CD4-positive, alpha-beta memory T cell (primary cell): Measurements from ENCODE around the gene NECTIN2. TPM values are rescaled to one million over a fixed set of nuclear protein-coding genes. Genes with fewer than 3 reads are reported as not detected.

Experiments
- CTCF ChIA-PET: fragments of 350-600 bp; sonication (Branson Sonifier 250); formaldehyde crosslinking; loops from one replicate; lab custom pipeline; 2021; ENCODE audit warnings: inconsistent platforms; ENCODE audit not compliant: partially characterized antibody; lab: Charles Lee
- POLR2A ChIA-PET: fragments of 350-600 bp; sonication (Branson Sonifier 250); formaldehyde crosslinking; loops from one replicate; lab custom pipeline; 2021; ENCODE audit not compliant: partially characterized antibody; lab: Charles Lee
- DNase-seq, 5 donors: peaks; one replicate each; pipeline versions ENCODE4 v3.0.0 to v3.0.0-alpha.2; 2020 to 2022; ENCODE audit warnings: mixed read lengths in 1 of 5
- H3K27ac ChIP-seq: one replicate; pipeline ENCODE4 v1.7.0; 2013; ENCODE audit warnings: low read depth, low read length
- H3K27me3 ChIP-seq: 2 replicates; pipeline ENCODE4 v1.7.0; 2013; ENCODE audit warnings: mild to moderate bottlenecking, low read length, moderate library complexity; ENCODE audit not compliant: insufficient read depth
- H3K36me3 ChIP-seq: 2 replicates; pipeline ENCODE4 v1.7.0; 2013; ENCODE audit warnings: mild to moderate bottlenecking, low read length, moderate library complexity; ENCODE audit not compliant: insufficient read depth
- H3K4me1 ChIP-seq: 2 replicates; pipeline ENCODE4 v1.7.0; 2013; ENCODE audit warnings: mild to moderate bottlenecking, low read length, moderate library complexity; ENCODE audit not compliant: insufficient read depth
- H3K4me3 ChIP-seq, 2 donors: one replicate each; pipeline ENCODE4 v1.7.0; 2013; ENCODE audit warnings: low read length in 2 of 2, mild to moderate bottlenecking in 1 of 2
- H3K9me3 ChIP-seq, 2 donors: one replicate each; pipeline ENCODE4 v1.7.0; 2013; ENCODE audit warnings: low read length in 2 of 2, control low read depth in 1 of 2; ENCODE audit not compliant: control insufficient read depth in 1 of 2
- H3K27ac Mint-ChIP-seq, 7 donors: one replicate each; pipeline ENCODE4 v1.8.0; 2020 to 2021; ENCODE audit warnings: mixed read lengths in 7 of 7, mild to moderate bottlenecking in 6 of 7, inconsistent platforms in 3 of 7, moderate library complexity in 3 of 7
- H3K27me3 Mint-ChIP-seq, 2 donors: one replicate each; pipeline ENCODE4 v1.8.0; 2020 to 2021; ENCODE audit warnings: mixed read lengths in 2 of 2
- H3K36me3 Mint-ChIP-seq, 2 donors: one replicate each; pipeline ENCODE4 v1.8.0; 2020 to 2021; ENCODE audit warnings: mixed read lengths in 2 of 2, inconsistent platforms in 1 of 2, mild to moderate bottlenecking in 1 of 2
- H3K4me1 Mint-ChIP-seq, 4 donors: one replicate each; pipeline ENCODE4 v1.8.0; 2020 to 2021; ENCODE audit warnings: mixed read lengths in 4 of 4, mild to moderate bottlenecking in 1 of 4
- H3K4me3 Mint-ChIP-seq, 8 donors: one replicate each; pipeline ENCODE4 v1.8.0; 2020 to 2021; ENCODE audit warnings: mixed read lengths in 8 of 8, mild to moderate bottlenecking in 7 of 8, moderate library complexity in 6 of 8, inconsistent platforms in 3 of 8
- H3K9me3 Mint-ChIP-seq, 8 donors: one replicate each; pipeline ENCODE4 v1.8.0; 2020 to 2021; ENCODE audit warnings: mixed read lengths in 8 of 8, mild to moderate bottlenecking in 5 of 8, inconsistent platforms in 3 of 8, moderate library complexity in 1 of 8
- intact Hi-C: fragments of 100-400 bp; cut with micrococcal nuclease; formaldehyde crosslinking; loops from one replicate; pipeline ENCODE4 v1.15.1; 2023
- polyA plus RNA-seq, 2 donors: library from polyadenylated mRNA; unstranded; fragments of 300-500 nt; fragmentation: Illumina TruSeq; gene quantifications; one replicate each; pipeline ENCODE4 v1.2.3, GENCODE V29; 2021
- total RNA-seq, 2 experiments: library from RNA; stranded (reverse); gene quantifications; one replicate each; pipeline ENCODE4 v1.2.3, GENCODE V29; 2021

NECTIN2 gene
- total and polyA plus RNA-seq, 4 experiments from 2014 or later = 0.11 to 1.7 (median 0.84) TPM; not detected in 1

- intact Hi-C loops = loop anchor here (5.0 kb wide), 3 partner anchors 109 to 514 kb away; partner anchors contain the start of genes BCL3, POLR1G, PPP1R13L and RELB
Observed at GRCh38 chr19:44893332-44894051, 47.4 kb downstream of the NECTIN2 start.

GRCh38 chr19:44894052-44894400 lies 47.9 kb downstream of the NECTIN2 start:
- no peak overlapping the region for H3K27ac Mint-ChIP-seq
- H3K9me3 ChIP-seq = no peaks in the 10 kb centered on the region
- peaks cover 18 to 33% (median 26%) of the 10 kb centered on the region in 4 donors for H3K4me1 Mint-ChIP-seq
- peaks cover 0 to 8% (median 0%) of the 10 kb centered on the region in 8 donors for H3K9me3 Mint-ChIP-seq
- H3K27me3 Mint-ChIP-seq = no peaks in the 10 kb centered on the region
- ChIA-PET POLR2A (no interaction called here), CTCF (interaction anchor here (1.1 kb wide), 1 partner anchor 10 kb away, joined by 3 read pairs; no protein-coding TSS in a partner anchor)
- peaks cover 29 to 47% of the 10 kb centered on the region in 2 donors for H3K36me3 Mint-ChIP-seq
- no peak for DNase-seq
- H3K4me1 ChIP-seq = peaks cover 22% of the 10 kb centered on the region
- H3K4me3 Mint-ChIP-seq = peak overlapping the region in 1 of 8 donors; percentile 6
- peaks cover 41% of the 10 kb centered on the region for H3K36me3 ChIP-seq
- H3K27me3 ChIP-seq = no peaks in the 10 kb centered on the region
- no peak overlapping the region for H3K27ac ChIP-seq
- H3K4me3 ChIP-seq = no peak overlapping the region
- intact Hi-C loops = loop anchor here (5.0 kb wide), 3 partner anchors 108 to 513 kb away; partner anchors contain the start of genes BCL3, POLR1G, PPP1R13L and RELB

More at GRCh38 chr19:44893332-44894051, 47.4 kb downstream of the NECTIN2 start:
- Histone ChIP-seq H3K4me3 (no peak overlapping the region), H3K4me1 (peaks cover 22% of the 10 kb centered on the region), H3K27ac (no peak overlapping the region), H3K36me3 (peaks cover 41% of the 10 kb centered on the region), H3K9me3 (no peaks in the 10 kb centered on the region), H3K27me3 (no peaks in the 10 kb centered on the region)
- Mint-ChIP-seq H3K9me3 (peaks cover 0 to 8% (median 0%) of the 10 kb centered on the region in 8 donors), H3K27me3 (no peaks in the 10 kb centered on the region), H3K27ac (peak overlapping the region in 2 of 7 donors; percentile 64 to 66), H3K4me1 (peaks cover 19 to 35% (median 27%) of the 10 kb centered on the region in 4 donors), H3K36me3 (peaks cover 29 to 47% of the 10 kb centered on the region in 2 donors), H3K4me3 (peak overlapping the region in 6 of 8 donors; percentile 32 to 94 (median 80))
- CTCF ChIA-PET = interaction anchor here (1.0 to 1.5 kb wide), 2 partner anchors 9 to 10 kb away, joined by 3 to 4 read pairs; no protein-coding TSS in a partner anchor
- POLR2A ChIA-PET = no interaction called here
- DNase-seq = no peak

GRCh38 chr19:44894946-44895345 lies 48.8 kb downstream of the NECTIN2 start:
- Mint-ChIP-seq H3K9me3 (peaks cover 0 to 8% (median 0%) of the 10 kb centered on the region in 8 donors), H3K27me3 (no peaks in the 10 kb centered on the region), H3K27ac (peak overlapping the region in 1 of 7 donors; percentile 37), H3K36me3 (peaks cover 29 to 52% of the 10 kb centered on the region in 2 donors), H3K4me3 (no peak overlapping the region), H3K4me1 (peaks cover 16 to 32% (median 24%) of the 10 kb centered on the region in 4 donors)
- intact Hi-C loops = loop anchor here (5.0 kb wide), 3 partner anchors 107 to 512 kb away; partner anchors contain the start of genes BCL3, POLR1G, PPP1R13L and RELB
- Histone ChIP-seq H3K9me3 (no peaks in the 10 kb centered on the region), H3K27me3 (no peaks in the 10 kb centered on the region), H3K4me1 (peaks cover 15% of the 10 kb centered on the region), H3K27ac (no peak overlapping the region), H3K36me3 (peaks cover 41% of the 10 kb centered on the region), H3K4me3 (no peak overlapping the region)
- POLR2A ChIA-PET = no interaction called here
- CTCF ChIA-PET = interaction anchor here (1.1 kb wide), 1 partner anchor 9 kb away, joined by 3 read pairs; no protein-coding TSS in a partner anchor
- no peak for DNase-seq

GRCh38 chr19:44897835-44898234 lies 51.7 kb downstream of the NECTIN2 start:
- peaks cover 0 to 2% (median 0%) of the 10 kb centered on the region in 8 donors for H3K9me3 Mint-ChIP-seq
- Histone ChIP-seq H3K4me3 (no peak overlapping the region), H3K9me3 (no peaks in the 10 kb centered on the region), H3K4me1 (no peaks in the 10 kb centered on the region), H3K36me3 (peaks cover 40% of the 10 kb centered on the region), H3K27ac (no peak overlapping the region), H3K27me3 (no peaks in the 10 kb centered on the region)
- peak overlapping the region in 1 of 8 donors; percentile 29 for H3K4me3 Mint-ChIP-seq
- H3K27ac Mint-ChIP-seq = peak overlapping the region in 1 of 7 donors; percentile 78
- intact Hi-C loops = no loop called here
- peaks cover under 1 to 6% (median 4%) of the 10 kb centered on the region in 4 donors for H3K4me1 Mint-ChIP-seq
- DNase-seq = no peak
- POLR2A ChIA-PET = no interaction called here
- CTCF ChIA-PET = no interaction called here
- peaks cover 41 to 65% of the 10 kb centered on the region in 2 donors for H3K36me3 Mint-ChIP-seq
- H3K27me3 Mint-ChIP-seq = no peaks in the 10 kb centered on the region

- CTCF ChIA-PET = no interaction called here
- peaks cover 0 to 2% (median 0%) of the 10 kb centered on the region in 8 donors for H3K9me3 Mint-ChIP-seq
- intact Hi-C loops = no loop called here
- no peak overlapping the region for H3K27ac Mint-ChIP-seq
- no peaks in the 10 kb centered on the region for H3K4me1 ChIP-seq
- H3K27me3 Mint-ChIP-seq = peaks cover 2 to 3% of the 10 kb centered on the region in 2 donors
- H3K27ac ChIP-seq = no peak overlapping the region
- no peak for DNase-seq
- POLR2A ChIA-PET = no interaction called here
- H3K9me3 ChIP-seq = no peaks in the 10 kb centered on the region
- H3K4me3 Mint-ChIP-seq = no peak overlapping the region
- no peak overlapping the region for H3K4me3 ChIP-seq
- H3K4me1 Mint-ChIP-seq = peaks cover 0 to 2% (median under 1%) of the 10 kb centered on the region in 4 donors
- peaks cover 24 to 51% of the 10 kb centered on the region in 2 donors for H3K36me3 Mint-ChIP-seq
- H3K27me3 ChIP-seq = peaks cover 3% of the 10 kb centered on the region
- peaks cover 21% of the 10 kb centered on the region for H3K36me3 ChIP-seq
Observed at GRCh38 chr19:44900328-44901244, 54.5 kb downstream of the NECTIN2 start.

GRCh38 chr19:44903216-44903601 lies 57.1 kb downstream of the NECTIN2 start:
- H3K4me3 Mint-ChIP-seq = no peak overlapping the region
- peaks cover 7 to 9% (median 8%) of the 10 kb centered on the region in 4 donors for H3K4me1 Mint-ChIP-seq
- H3K9me3 Mint-ChIP-seq = peaks cover 0 to under 1% (median 0%) of the 10 kb centered on the region in 8 donors
- peaks cover 16 to 17% of the 10 kb centered on the region in 2 donors for H3K27me3 Mint-ChIP-seq
- H3K36me3 ChIP-seq = peaks cover 4% of the 10 kb centered on the region
- H3K27me3 ChIP-seq = peaks cover 12% of the 10 kb centered on the region
- DNase-seq = no peak
- H3K4me3 ChIP-seq = no peak overlapping the region
- H3K36me3 Mint-ChIP-seq = peaks cover 11 to 32% of the 10 kb centered on the region in 2 donors
- CTCF ChIA-PET = interaction anchor here (0.9 to 3.5 kb wide), 7 partner anchors 11 to 346 kb away, joined by 3 to 18 read pairs (median 3); no protein-coding TSS in a partner anchor
- intact Hi-C loops = loop anchor here (1.0 to 2.0 kb wide), 4 partner anchors 156 to 436 kb away; no protein-coding TSS in a partner anchor
- H3K9me3 ChIP-seq = no peaks in the 10 kb centered on the region
- H3K27ac Mint-ChIP-seq = peak overlapping the region in 1 of 7 donors; percentile 60
- no peaks in the 10 kb centered on the region for H3K4me1 ChIP-seq
- POLR2A ChIA-PET = no interaction called here
- H3K27ac ChIP-seq = no peak overlapping the region
